Measurements from ENCODE around the gene BTD.

The BTD gene

GRCh38 chr3:15673536-15673935 is 72.0 kb downstream of the BTD start:
- no peak for DNase-seq

- DNase-seq = no peak
These were observed 74.7 kb downstream of the BTD start for GRCh38 chr3:15676259-15676658.

- no peak for DNase-seq
These were observed 77.8 kb downstream of the BTD start for GRCh38 chr3:15679306-15679705.

GRCh38 chr3:15681668-15682067 is 80.1 kb downstream of the BTD start:
- no peak for DNase-seq

- DNase-seq = no peak
These were observed 81.1 kb downstream of the BTD start for GRCh38 chr3:15682561-15683185.

GRCh38 chr3:15683253-15683652 is 81.7 kb downstream of the BTD start:
- DNase-seq = no peak

GRCh38 chr3:15685927-15686326 is 84.4 kb downstream of the BTD start:
- peak; percentile 18 for DNase-seq

- no peak for DNase-seq
These were observed 88.7 kb downstream of the BTD start for GRCh38 chr3:15690230-15690629.

GRCh38 chr3:15690748-15691147 is 89.2 kb downstream of the BTD start:
- no peak for DNase-seq

GRCh38 chr3:15693355-15693754 is 91.8 kb downstream of the BTD start:
- DNase-seq = peak; percentile 14

GRCh38 chr3:15694628-15695027 is 93.1 kb downstream of the BTD start:
- DNase-seq = no peak
